ENCODE results near the gene ATP5F1D. TPM values are rescaled to one million over a fixed set of nuclear protein-coding genes. Genes with fewer than 3 reads are reported as not detected.

Gene ATP5F1D
- total and polyA plus RNA-seq, 2 of the 13 experiments (the other 11 are each of a cell fraction or from before 2014, with no cell fraction given) = 39.4 to 78.7 TPM

DNA sequence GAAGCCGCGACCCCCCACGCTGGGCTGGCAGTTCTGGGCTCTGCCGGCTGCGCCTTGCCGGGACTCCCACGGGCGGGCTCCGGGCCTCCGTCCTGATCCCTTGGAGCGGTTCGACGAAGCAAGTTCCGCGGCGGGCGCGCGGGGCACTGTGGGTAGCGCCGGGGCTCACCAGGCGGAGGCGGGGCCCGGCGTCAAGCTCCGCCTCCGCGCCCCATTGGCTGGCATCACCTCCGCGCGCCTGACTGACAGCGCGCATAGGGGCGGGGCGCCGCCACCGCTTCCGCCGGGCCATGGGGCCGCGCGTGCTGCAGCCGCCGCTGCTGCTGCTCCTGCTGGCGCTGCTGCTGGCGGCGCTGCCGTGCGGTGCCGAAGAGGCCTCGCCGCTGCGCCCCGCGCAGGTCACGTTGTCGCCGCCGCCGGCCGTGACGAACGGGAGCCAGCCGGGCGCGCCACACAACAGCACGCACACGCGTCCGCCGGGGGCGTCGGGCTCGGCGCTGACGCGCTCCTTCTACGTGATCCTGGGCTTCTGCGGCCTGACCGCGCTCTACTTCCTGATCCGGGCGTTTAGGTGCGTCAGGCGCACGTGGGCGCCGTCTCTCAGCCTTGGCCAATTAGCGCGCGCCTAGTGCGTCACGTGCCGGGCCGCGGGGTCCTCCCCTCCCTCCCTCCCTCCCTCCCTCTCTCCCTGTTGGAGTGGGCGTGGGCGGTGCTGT, 33.9 kb downstream of the ATP5F1D start, which contains the start of gene FAM174C (continued):
- TF ChIP-seq, protein P1, sequence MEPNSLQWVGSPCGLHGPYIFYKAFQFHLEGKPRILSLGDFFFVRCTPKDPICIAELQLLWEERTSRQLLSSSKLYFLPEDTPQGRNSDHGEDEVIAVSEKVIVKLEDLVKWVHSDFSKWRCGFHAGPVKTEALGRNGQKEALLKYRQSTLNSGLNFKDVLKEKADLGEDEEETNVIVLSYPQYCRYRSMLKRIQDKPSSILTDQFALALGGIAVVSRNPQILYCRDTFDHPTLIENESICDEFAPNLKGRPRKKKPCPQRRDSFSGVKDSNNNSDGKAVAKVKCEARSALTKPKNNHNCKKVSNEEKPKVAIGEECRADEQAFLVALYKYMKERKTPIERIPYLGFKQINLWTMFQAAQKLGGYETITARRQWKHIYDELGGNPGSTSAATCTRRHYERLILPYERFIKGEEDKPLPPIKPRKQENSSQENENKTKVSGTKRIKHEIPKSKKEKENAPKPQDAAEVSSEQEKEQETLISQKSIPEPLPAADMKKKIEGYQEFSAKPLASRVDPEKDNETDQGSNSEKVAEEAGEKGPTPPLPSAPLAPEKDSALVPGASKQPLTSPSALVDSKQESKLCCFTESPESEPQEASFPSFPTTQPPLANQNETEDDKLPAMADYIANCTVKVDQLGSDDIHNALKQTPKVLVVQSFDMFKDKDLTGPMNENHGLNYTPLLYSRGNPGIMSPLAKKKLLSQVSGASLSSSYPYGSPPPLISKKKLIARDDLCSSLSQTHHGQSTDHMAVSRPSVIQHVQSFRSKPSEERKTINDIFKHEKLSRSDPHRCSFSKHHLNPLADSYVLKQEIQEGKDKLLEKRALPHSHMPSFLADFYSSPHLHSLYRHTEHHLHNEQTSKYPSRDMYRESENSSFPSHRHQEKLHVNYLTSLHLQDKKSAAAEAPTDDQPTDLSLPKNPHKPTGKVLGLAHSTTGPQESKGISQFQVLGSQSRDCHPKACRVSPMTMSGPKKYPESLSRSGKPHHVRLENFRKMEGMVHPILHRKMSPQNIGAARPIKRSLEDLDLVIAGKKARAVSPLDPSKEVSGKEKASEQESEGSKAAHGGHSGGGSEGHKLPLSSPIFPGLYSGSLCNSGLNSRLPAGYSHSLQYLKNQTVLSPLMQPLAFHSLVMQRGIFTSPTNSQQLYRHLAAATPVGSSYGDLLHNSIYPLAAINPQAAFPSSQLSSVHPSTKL (CRISPR knock-in tag; IDR thresholded peaks at IDR 0.05) = no peak
- TF ChIP-seq SP1 (IDR thresholded peaks at IDR 0.05) (no peak), SP1 (CRISPR knock-in tag; IDR thresholded peaks at IDR 0.05) (peak; percentile 75), ZNF225 (CRISPR knock-in tag; IDR thresholded peaks at IDR 0.05) (peak; percentile 46; the same call in 1 of the 2 replicates), ZBTB20 (CRISPR knock-in tag; IDR thresholded peaks at IDR 0.05; ENCODE audit: borderline replicate concordance, low read depth) (no peak), CCAR2 (optimal IDR thresholded peaks at IDR 0.05; ENCODE audit: low read depth, low read length) (no peak), ATF1 (CRISPR knock-in tag; IDR thresholded peaks at IDR 0.05) (no peak), CBFB (CRISPR knock-in tag; IDR thresholded peaks at IDR 0.05) (no peak), IRF2 (CRISPR knock-in tag; IDR thresholded peaks at IDR 0.05) (0 out of 2 replicates have a peak, but pooled peaks have one; percentile 2), ESRRA (CRISPR knock-in tag; IDR thresholded peaks at IDR 0.05; ENCODE audit: low read depth) (no peak; the same call in 1 of the 2 replicates), MAF1 (CRISPR knock-in tag; IDR thresholded peaks at IDR 0.05; ENCODE audit: borderline replicate concordance) (no peak), NPAS2 (CRISPR knock-in tag; IDR thresholded peaks at IDR 0.05; ENCODE audit: borderline replicate concordance) (no peak), GLI4 (CRISPR knock-in tag; IDR thresholded peaks at IDR 0.05; ENCODE audit: borderline replicate concordance) (0 out of 2 replicates have a peak, but pooled peaks have one; percentile 90), NR2C2 (CRISPR knock-in tag; IDR thresholded peaks at IDR 0.05; ENCODE audit: borderline replicate concordance) (peak; percentile 80), KDM6A (CRISPR knock-in tag; IDR thresholded peaks at IDR 0.05; ENCODE audit: low read depth) (no peak), HDAC1 (CRISPR knock-in tag; IDR thresholded peaks at IDR 0.05) (peak; percentile 2; the same call in 1 of the 2 replicates), RXRA (CRISPR knock-in tag; IDR thresholded peaks at IDR 0.05) (no peak; the same call in 1 of the 2 replicates), PCBP2 (optimal IDR thresholded peaks at IDR 0.05; ENCODE audit: low read depth, low read length, poor library complexity, severe bottlenecking) (no peak)
- TF ChIP-seq, protein P2, sequence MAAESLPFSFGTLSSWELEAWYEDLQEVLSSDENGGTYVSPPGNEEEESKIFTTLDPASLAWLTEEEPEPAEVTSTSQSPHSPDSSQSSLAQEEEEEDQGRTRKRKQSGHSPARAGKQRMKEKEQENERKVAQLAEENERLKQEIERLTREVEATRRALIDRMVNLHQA (CRISPR knock-in tag; IDR thresholded peaks at IDR 0.05) = no peak
- TF ChIP-seq, protein P3, sequence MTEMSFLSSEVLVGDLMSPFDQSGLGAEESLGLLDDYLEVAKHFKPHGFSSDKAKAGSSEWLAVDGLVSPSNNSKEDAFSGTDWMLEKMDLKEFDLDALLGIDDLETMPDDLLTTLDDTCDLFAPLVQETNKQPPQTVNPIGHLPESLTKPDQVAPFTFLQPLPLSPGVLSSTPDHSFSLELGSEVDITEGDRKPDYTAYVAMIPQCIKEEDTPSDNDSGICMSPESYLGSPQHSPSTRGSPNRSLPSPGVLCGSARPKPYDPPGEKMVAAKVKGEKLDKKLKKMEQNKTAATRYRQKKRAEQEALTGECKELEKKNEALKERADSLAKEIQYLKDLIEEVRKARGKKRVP (CRISPR knock-in tag; IDR thresholded peaks at IDR 0.05) = no peak
- TF ChIP-seq, protein P4, sequence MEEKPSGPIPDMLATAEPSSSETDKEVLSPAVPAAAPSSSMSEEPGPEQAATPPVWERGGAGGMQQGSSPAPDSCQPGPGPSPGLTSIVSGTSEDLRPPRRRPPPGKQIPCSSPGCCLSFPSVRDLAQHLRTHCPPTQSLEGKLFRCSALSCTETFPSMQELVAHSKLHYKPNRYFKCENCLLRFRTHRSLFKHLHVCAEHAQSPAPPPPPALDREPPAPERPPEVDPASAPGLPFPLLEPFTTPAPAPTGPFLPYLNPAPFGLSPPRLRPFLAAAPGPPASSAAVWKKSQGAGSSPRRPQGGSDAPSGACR (CRISPR knock-in tag; IDR thresholded peaks at IDR 0.05) = no peak
- TF ChIP-seq, protein P5, sequence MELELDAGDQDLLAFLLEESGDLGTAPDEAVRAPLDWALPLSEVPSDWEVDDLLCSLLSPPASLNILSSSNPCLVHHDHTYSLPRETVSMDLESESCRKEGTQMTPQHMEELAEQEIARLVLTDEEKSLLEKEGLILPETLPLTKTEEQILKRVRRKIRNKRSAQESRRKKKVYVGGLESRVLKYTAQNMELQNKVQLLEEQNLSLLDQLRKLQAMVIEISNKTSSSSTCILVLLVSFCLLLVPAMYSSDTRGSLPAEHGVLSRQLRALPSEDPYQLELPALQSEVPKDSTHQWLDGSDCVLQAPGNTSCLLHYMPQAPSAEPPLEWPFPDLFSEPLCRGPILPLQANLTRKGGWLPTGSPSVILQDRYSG (CRISPR knock-in tag; IDR thresholded peaks at IDR 0.05) = peak; percentile 51; the same call in 1 of the 2 replicates
- TF ChIP-seq, protein P6, sequence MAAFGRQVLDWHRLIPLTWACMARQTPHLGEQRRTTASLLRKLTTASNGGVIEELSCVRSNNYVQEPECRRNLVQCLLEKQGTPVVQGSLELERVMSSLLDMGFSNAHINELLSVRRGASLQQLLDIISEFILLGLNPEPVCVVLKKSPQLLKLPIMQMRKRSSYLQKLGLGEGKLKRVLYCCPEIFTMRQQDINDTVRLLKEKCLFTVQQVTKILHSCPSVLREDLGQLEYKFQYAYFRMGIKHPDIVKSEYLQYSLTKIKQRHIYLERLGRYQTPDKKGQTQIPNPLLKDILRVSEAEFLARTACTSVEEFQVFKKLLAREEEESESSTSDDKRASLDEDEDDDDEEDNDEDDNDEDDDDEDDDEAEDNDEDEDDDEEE (CRISPR knock-in tag; IDR thresholded peaks at IDR 0.05) = no peak

Data from HepG2 (cell line).